B cell (primary cell): ENCODE data around the gene PCDHA7. TPM values are rescaled to one million over a fixed set of nuclear protein-coding genes. Genes with fewer than 3 reads are reported as not detected.
"Not testable (repeated sequence)": the region's sequence is repeated elsewhere in the genome, so short reads cannot be mapped to it uniquely, and the experiment has no call there.

Experiments used
- ATAC-seq: fragments of 200-7000 bp; cut with Tn5 transposase; one replicate; pipeline ENCODE4 v1.10.0; 2021; ENCODE audit warnings: low read depth, mild to moderate bottlenecking, moderate number of reproducible peaks, moderate library complexity
- CTCF ChIA-PET: fragments of 350-600 bp; sonication (Branson Sonifier 250); formaldehyde crosslinking; loops from one replicate; lab custom pipeline; 2021; ENCODE audit warnings: antibody characterized with exemption, inconsistent platforms; lab: Charles Lee
- POLR2A ChIA-PET: fragments of 350-600 bp; sonication (Branson Sonifier 250); formaldehyde crosslinking; loops from one replicate; lab custom pipeline; 2021; ENCODE audit warnings: antibody characterized with exemption; lab: Charles Lee
- DNase-seq: peaks from one replicate; pipeline ENCODE4 v3.0.0; 2013
- H2AFZ ChIP-seq: 2 replicates; pipeline ENCODE4 v1.6.1; 2012; ENCODE audit warnings: mild to moderate bottlenecking, low read depth, low read length; ENCODE audit not compliant: insufficient read depth, poor library complexity, severe bottlenecking
- H3K27ac ChIP-seq, 2 donors: 1 replicate in 1 of 2; 2 replicates in 1 of 2; pipeline ENCODE4 v1.5.1; 2012 to 2013; ENCODE audit warnings: low read length in 2 of 2, mild to moderate bottlenecking in 2 of 2, moderate library complexity in 1 of 2
- H3K27me3 ChIP-seq, 4 experiments: fragments of 200-600 bp in 1 of 4; sonication (generic) in 1 of 4; replicated peaks in 1 of 4; 1 replicate in 2 of 4; 2 replicates in 2 of 4; pipeline versions ENCODE4 v1.6.1 to v1.7.0; 2013 to 2016; ENCODE audit warnings: low read length in 3 of 4, mild to moderate bottlenecking in 2 of 4, mixed read lengths in 1 of 4, moderate library complexity in 1 of 4; ENCODE audit not compliant: insufficient read depth in 4 of 4, control insufficient read depth in 3 of 4; ENCODE audit errors: control extremely low read depth in 1 of 4
- H3K36me3 ChIP-seq, 2 experiments: replicated peaks in 1 of 2; 1 replicate in 1 of 2; 2 replicates in 1 of 2; pipeline versions ENCODE4 v1.6.1 to v1.7.1; 2013; ENCODE audit warnings: low read length in 1 of 2; ENCODE audit not compliant: insufficient read depth in 2 of 2, control insufficient read depth in 1 of 2; ENCODE audit errors: control extremely low read depth in 1 of 2, extremely low read depth in 1 of 2
- H3K4me1 ChIP-seq, 2 donors: fragments of 200-600 bp in 1 of 2; sonication (generic) in 1 of 2; 1 replicate in 1 of 2; 2 replicates in 1 of 2; pipeline versions ENCODE4 v1.5.1 to v1.6.1; 2013 to 2017; ENCODE audit warnings: low read length in 2 of 2; ENCODE audit not compliant: control insufficient read depth in 2 of 2, insufficient read depth in 2 of 2
- H3K4me2 ChIP-seq: replicated peaks from 2 replicates; pipeline ENCODE3; 2012; ENCODE audit warnings: mild to moderate bottlenecking, low read depth, low read length; ENCODE audit not compliant: poor library complexity, severe bottlenecking
- H3K4me3 ChIP-seq, 5 experiments: fragments of 200-600 bp in 1 of 5; sonication (generic) in 1 of 5; 1 replicate in 3 of 5; 2 replicates in 2 of 5; pipeline versions ENCODE4 v1.5.1 to v1.7.0; 2011 to 2016; ENCODE audit warnings: low read length in 4 of 5, mild to moderate bottlenecking in 4 of 5, low read depth in 2 of 5, control low read depth in 1 of 5, moderate library complexity in 1 of 5; ENCODE audit not compliant: insufficient read depth in 1 of 5; ENCODE audit errors: control extremely low read depth in 1 of 5, extremely low read depth in 1 of 5
- H3K79me2 ChIP-seq: fragments of 200-600 bp; sonication (generic); one replicate; pipeline ENCODE4 v1.6.0; 2016; ENCODE audit warnings: low read length; ENCODE audit not compliant: control insufficient read depth, insufficient read depth
- H3K9ac ChIP-seq: fragments of 200-600 bp; sonication (generic); 2 replicates; pipeline ENCODE4 v1.6.1; 2017; ENCODE audit warnings: mild to moderate bottlenecking, low read length, moderate library complexity
- H3K9me3 ChIP-seq, 3 donors: one replicate each; pipeline versions ENCODE4 v1.6.1 to v1.7.1; 2013; ENCODE audit warnings: low read length in 2 of 3; ENCODE audit not compliant: control insufficient read depth in 2 of 3, insufficient read depth in 1 of 3; ENCODE audit errors: control extremely low read depth in 1 of 3
- H4K20me1 ChIP-seq: 2 replicates; pipeline ENCODE4 v1.6.0; 2012; ENCODE audit warnings: mild to moderate bottlenecking, low read length; ENCODE audit not compliant: insufficient read depth, control insufficient read depth, poor library complexity, severe bottlenecking
- H3K27ac Mint-ChIP-seq: one replicate; pipeline ENCODE4 v1.8.0; 2021; ENCODE audit warnings: mixed read lengths
- H3K27me3 Mint-ChIP-seq: one replicate; pipeline ENCODE4 v1.8.0; 2021; ENCODE audit warnings: mixed read lengths
- H3K4me1 Mint-ChIP-seq: one replicate; pipeline ENCODE4 v1.8.0; 2021; ENCODE audit warnings: mixed read lengths
- H3K4me3 Mint-ChIP-seq: one replicate; pipeline ENCODE4 v1.8.0; 2021; ENCODE audit warnings: mixed read lengths
- H3K9me3 Mint-ChIP-seq: one replicate; pipeline ENCODE4 v1.8.0; 2022; ENCODE audit warnings: mixed read lengths; ENCODE audit not compliant: insufficient read depth
- CTCF ChIP-seq: fragments of 200-600 bp; IDR thresholded peaks from one replicate; pipeline ENCODE4 v1.8.0; 2022; ENCODE audit warnings: antibody characterized with exemption, mild to moderate bottlenecking
- EZH2 ChIP-seq: IDR thresholded peaks from 2 replicates; pipeline ENCODE4 v1.6.1; 2012; ENCODE audit warnings: borderline replicate concordance, low read depth, mild to moderate bottlenecking, moderate library complexity, low read length; ENCODE audit not compliant: insufficient read depth, poor library complexity, severe bottlenecking
- WGBS: methylation state at CpG from one replicate; pipeline ENCODE4 v1.1.5; 2013; ENCODE audit warnings: missing lambda C conversion rate; ENCODE audit not compliant: insufficient coverage; 5-methylcytosine and 5-hydroxymethylcytosine counted together
- intact Hi-C: fragments of 100-400 bp; cut with micrococcal nuclease; formaldehyde crosslinking; loops from one replicate; pipeline ENCODE4 v1.10.0; 2022
- polyA plus RNA-seq: library from polyadenylated mRNA; depleted of rRNA; stranded (reverse); fragments of >200 nt; gene quantifications from 2 replicates; pipeline ENCODE4 v1.2.3, GENCODE V29; 2012
- total RNA-seq, 2 donors: library from RNA; stranded (reverse); fragments of 120-200 nt in 1 of 2; gene quantifications; 1 replicate in 1 of 2; 2 replicates in 1 of 2; pipeline versions ENCODE4 v1.2.3 to v1.2.4, GENCODE V29; 2013 to 2022

PCDHA7 gene
- total and polyA plus RNA-seq, 2 donors (not counting 1 experiment from before 2014, with no cell fraction given) = 0.03 TPM; not detected in 1

GRCh38 chr5:140821375-140822280 is 12.4 kb upstream of the PCDHA7 start, which contains the start of gene PCDHA5:
TSS of gene PCDHA5 (plus strand) at chr5:140821613.
- Histone ChIP-seq H3K4me1 (no peaks in the 10 kb centered on the region), H3K4me2 (no peak within 1 kb of the TSS), H2AFZ (no peak within 1 kb of the TSS), H3K27me3 (peaks cover 0 to 4% (median 1%) of the 10 kb centered on the region in 4 experiments), H3K27ac (no peak within 1 kb of the TSS), H3K36me3 (no peaks in the 10 kb centered on the region), H3K4me3 (no peak within 1 kb of the TSS), H3K9me3 (peaks cover 0 to 21% (median 2%) of the 10 kb centered on the region in 3 donors), H3K9ac (no peak within 1 kb of the TSS), H3K79me2 (no peaks in the 10 kb centered on the region), H4K20me1 (no peaks in the 10 kb centered on the region)
- POLR2A ChIA-PET = no interaction called here
- no peak for ATAC-seq
- H3K27me3 Mint-ChIP-seq = peaks cover 9% of the 10 kb centered on the region
- intact Hi-C loops = no loop called here
- no peak within 1 kb of the TSS for H3K4me3 Mint-ChIP-seq
- no peak within 1 kb of the TSS for H3K27ac Mint-ChIP-seq
- CTCF ChIA-PET = no interaction called here
- H3K9me3 Mint-ChIP-seq = no peaks in the 10 kb centered on the region
- TF ChIP-seq EZH2 (no peak), CTCF (no peak)
- 50% methylated on average over 26 of the region's 39 CpGs for WGBS
- DNase-seq = no peak
- no peaks in the 10 kb centered on the region for H3K4me1 Mint-ChIP-seq

GRCh38 chr5:140822281-140822629 is 11.8 kb upstream of the PCDHA7 start:
- Histone ChIP-seq H3K4me3 (no peak overlapping the region), H2AFZ (no peak overlapping the region), H3K4me2 (no peak overlapping the region), H3K79me2 (no peaks in the 10 kb centered on the region), H3K27ac (no peak overlapping the region), H3K27me3 (peaks cover 0 to 8% (median 1%) of the 10 kb centered on the region in 4 experiments), H3K9me3 (peaks cover 0 to 21% (median 2%) of the 10 kb centered on the region in 3 donors), H3K4me1 (no peaks in the 10 kb centered on the region), H4K20me1 (no peaks in the 10 kb centered on the region), H3K36me3 (no peaks in the 10 kb centered on the region), H3K9ac (no peak overlapping the region)
- H3K4me1 Mint-ChIP-seq = no peaks in the 10 kb centered on the region
- intact Hi-C loops = no loop called here
- ATAC-seq (no peak), DNase-seq (no peak)
- peaks cover 15% of the 10 kb centered on the region for H3K27me3 Mint-ChIP-seq
- WGBS = 11% methylated on average over 3 of the region's 6 CpGs
- ChIA-PET POLR2A (no interaction called here), CTCF (no interaction called here)
- no peaks in the 10 kb centered on the region for H3K9me3 Mint-ChIP-seq
- TF ChIP-seq EZH2 (no peak), CTCF (no peak)
- H3K4me3 Mint-ChIP-seq = no peak overlapping the region
- H3K27ac Mint-ChIP-seq = no peak overlapping the region

GRCh38 chr5:140822969-140823368 is 11.1 kb upstream of the PCDHA7 start:
- H3K27ac Mint-ChIP-seq, H3K4me3 Mint-ChIP-seq, H3K36me3 ChIP-seq, ATAC-seq, H4K20me1 ChIP-seq, H3K4me1 Mint-ChIP-seq, H3K4me2 ChIP-seq, H3K9ac ChIP-seq, CTCF ChIA-PET, DNase-seq, H3K27ac ChIP-seq, H2AFZ ChIP-seq, H3K79me2 ChIP-seq, H3K4me1 ChIP-seq, H3K27me3 ChIP-seq, intact Hi-C loops, POLR2A ChIA-PET, H3K4me3 ChIP-seq, H3K9me3 Mint-ChIP-seq: not testable (repeated sequence)
- H3K9me3 ChIP-seq = peaks cover 0 to 23% (median 2%) of the 10 kb centered on the region in 3 donors
- peaks cover 11% of the 10 kb centered on the region for H3K27me3 Mint-ChIP-seq
- 71% methylated on average over 47 of the region's 48 CpGs for WGBS
